Jurkat, Clone E6-1 (cell line): Measurements from ENCODE around the gene TPSAB1. TPM values are rescaled to one million over a fixed set of nuclear protein-coding genes. Genes with fewer than 3 reads are reported as not detected.
"Not testable (repeated sequence)": the region's sequence is repeated elsewhere in the genome, so short reads cannot be mapped to it uniquely, and the experiment has no call there.

Source experiments
- DNase-seq: peaks from one replicate; pipeline ENCODE4 v3.0.0-alpha.2; 2011; ENCODE audit warnings: low read depth, low spot score
- H3K4me3 ChIP-seq: 2 replicates; pipeline ENCODE4 v1.5.1; 2011; ENCODE audit warnings: mild to moderate bottlenecking, low read length, control low read depth, moderate library complexity
- polyA plus RNA-seq: library from polyadenylated mRNA; unstranded; fragments of >200 nt; gene quantifications from one replicate; pipeline ENCODE4 v1.2.1, GENCODE V29; 2012; ENCODE audit warnings: missing spikeins; ENCODE audit not compliant: insufficient read length, insufficient read depth

The TPSAB1 gene
- polyA plus RNA-seq = not detected

GRCh38 chr16:1240436-1240835 lies at the start of gene TPSAB1:
TPSAB1 (plus strand) TSS chr16:1240705; CDS start chr16:1240939, 234 bp downstream.
- H3K4me3 ChIP-seq, DNase-seq: not testable (repeated sequence)

- H3K4me3 ChIP-seq, DNase-seq: not testable (repeated sequence)
These were observed 49.7 kb upstream of the TPSAB1 start for GRCh38 chr16:1190789-1191188.

- H3K4me3 ChIP-seq = no peak overlapping the region
These were observed 48.0 kb upstream of the TPSAB1 start for GRCh38 chr16:1192384-1193073.

GRCh38 chr16:1193143-1193824 lies 47.2 kb upstream of the TPSAB1 start:
- no peak overlapping the region for H3K4me3 ChIP-seq
- DNase-seq = no peak

More at GRCh38 chr16:1192384-1193073, 48.0 kb upstream of the TPSAB1 start:
- no peak for DNase-seq

GRCh38 chr16:1193825-1194581 lies 46.5 kb upstream of the TPSAB1 start:
- H3K4me3 ChIP-seq = no peak overlapping the region
- no peak for DNase-seq

- no peak overlapping the region for H3K4me3 ChIP-seq
- no peak for DNase-seq
These were observed 45.7 kb upstream of the TPSAB1 start for GRCh38 chr16:1194665-1195392.

- no peak for DNase-seq
- no peak overlapping the region for H3K4me3 ChIP-seq
These were observed 45.2 kb upstream of the TPSAB1 start for GRCh38 chr16:1195393-1195666.

GRCh38 chr16:1196494-1196893 lies 44.0 kb upstream of the TPSAB1 start:
- H3K4me3 ChIP-seq = no peak overlapping the region
- DNase-seq = no peak

GRCh38 chr16:1197237-1197866 lies 43.2 kb upstream of the TPSAB1 start:
- no peak for DNase-seq
- no peak overlapping the region for H3K4me3 ChIP-seq

GRCh38 chr16:1198194-1198593 lies 42.3 kb upstream of the TPSAB1 start:
- no peak for DNase-seq
- H3K4me3 ChIP-seq = no peak overlapping the region

- H3K4me3 ChIP-seq, DNase-seq: not testable (repeated sequence)
These were observed 41.7 kb upstream of the TPSAB1 start for GRCh38 chr16:1198671-1199346.

- no peak for DNase-seq
- no peak overlapping the region for H3K4me3 ChIP-seq
These were observed 41.0 kb upstream of the TPSAB1 start for GRCh38 chr16:1199347-1200013.

GRCh38 chr16:1200014-1200627 lies 40.4 kb upstream of the TPSAB1 start:
- H3K4me3 ChIP-seq = no peak overlapping the region
- DNase-seq = no peak

GRCh38 chr16:1201444-1201843 lies 39.1 kb upstream of the TPSAB1 start:
- no peak for DNase-seq

GRCh38 chr16:1202274-1202673 lies 38.2 kb upstream of the TPSAB1 start:
- DNase-seq = no peak
- no peak overlapping the region for H3K4me3 ChIP-seq

More at GRCh38 chr16:1201444-1201843, 39.1 kb upstream of the TPSAB1 start:
- no peak overlapping the region for H3K4me3 ChIP-seq

- no peak for DNase-seq
- H3K4me3 ChIP-seq = no peak overlapping the region
These were observed 35.6 kb upstream of the TPSAB1 start for GRCh38 chr16:1204933-1205332.

GRCh38 chr16:1206326-1206725 lies 34.2 kb upstream of the TPSAB1 start:
- DNase-seq = no peak
- no peak overlapping the region for H3K4me3 ChIP-seq

- peak overlapping the region; percentile 52 for H3K4me3 ChIP-seq
- peak; percentile 80 for DNase-seq
These were observed 33.7 kb upstream of the TPSAB1 start for GRCh38 chr16:1206786-1207185.
